HFF-Myc (cell line): ENCODE measurements around the gene LYSMD1.
A peak's percentile ranks its signal among the peaks of the same experiment; 100 is the strongest.

Experiments used
- DNase-seq: peaks from one replicate; pipeline ENCODE4 v3.0.0-alpha.2; 2011; ENCODE audit warnings: low read depth; ENCODE audit errors: extremely low read depth
- H3K4me3 ChIP-seq: replicated peaks from 2 replicates; pipeline ENCODE4 v1.5.1; 2011; ENCODE audit warnings: low read depth, mild to moderate bottlenecking, control low read depth, low read length
- CTCF ChIP-seq: IDR thresholded peaks from 2 replicates; pipeline ENCODE4 v1.5.1; 2012; ENCODE audit warnings: mild to moderate bottlenecking, low read depth, low read length, control low read depth; ENCODE audit errors: missing control alignments

LYSMD1 gene

GRCh38 chr1:151145304-151146071 is 20.2 kb downstream of the LYSMD1 start:
- no peak for DNase-seq
- no peak for TF ChIP-seq CTCF
- H3K4me3 ChIP-seq: peak overlapping the region; percentile 51

DNA sequence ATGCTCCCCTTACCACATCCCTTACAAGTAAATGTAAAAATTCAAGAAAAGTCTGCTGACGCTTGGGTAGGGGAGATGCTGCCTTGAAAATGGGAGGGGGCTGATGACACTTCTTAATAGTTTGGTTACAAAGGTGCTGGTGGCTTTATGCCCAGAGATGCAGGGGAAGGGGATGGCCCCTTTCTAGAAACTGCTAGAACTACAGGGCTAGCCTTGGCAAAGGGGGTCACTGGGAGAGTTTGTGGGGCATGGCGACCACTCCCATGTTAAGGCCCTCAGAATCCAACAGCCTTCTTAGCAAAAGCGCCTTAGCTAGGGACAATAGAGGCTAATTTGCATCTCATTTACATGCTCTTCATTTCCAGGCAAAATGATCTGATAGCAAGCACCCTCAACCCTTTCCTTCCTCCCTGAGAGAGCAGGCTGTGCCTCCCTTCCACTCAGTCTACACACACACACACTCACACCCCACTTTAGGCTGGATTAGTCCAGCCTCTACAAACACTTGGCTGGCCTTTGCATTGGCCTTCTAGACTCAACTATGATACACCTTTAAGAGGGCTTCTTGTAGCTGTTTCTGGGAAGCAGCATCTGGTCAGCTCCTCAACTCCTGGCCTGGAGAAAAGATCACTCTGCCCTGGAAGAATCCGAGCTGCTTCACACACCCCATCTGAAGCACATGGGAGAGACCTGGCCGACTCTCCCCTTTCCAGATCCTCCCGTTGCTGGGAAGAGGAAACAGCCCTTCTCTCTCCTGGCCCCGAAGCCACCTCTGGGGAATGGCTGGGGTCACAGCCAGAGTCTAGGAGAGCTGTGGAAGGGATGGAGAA is 21.0 kb downstream of the LYSMD1 start:
- DNase-seq: no peak
- H3K4me3 ChIP-seq: no peak overlapping the region
- no peak for TF ChIP-seq CTCF

GRCh38 chr1:151143986-151144385 is 21.7 kb downstream of the LYSMD1 start:
- TF ChIP-seq CTCF: no peak
- no peak for DNase-seq
- no peak overlapping the region for H3K4me3 ChIP-seq

- H3K4me3 ChIP-seq: no peak overlapping the region
- TF ChIP-seq CTCF: no peak
- DNase-seq: no peak
Observed at GRCh38 chr1:151143057-151143435, 22.7 kb downstream of the LYSMD1 start.

- TF ChIP-seq CTCF: no peak
- DNase-seq: no peak
- no peak overlapping the region for H3K4me3 ChIP-seq
Observed at GRCh38 chr1:151142411-151143056, 23.2 kb downstream of the LYSMD1 start.

- DNase-seq: no peak
- no peak overlapping the region for H3K4me3 ChIP-seq
- TF ChIP-seq CTCF: no peak
Observed at GRCh38 chr1:151137789-151138188, 27.9 kb downstream of the LYSMD1 start.
